Amygdala (tissue), 56 donors: ENCODE results near the gene WNT9A.

Experiments
- DNase-seq, 56 donors: peaks; one replicate each; lab custom pipeline; 2025; lab: John Stamatoyannopoulos, UW

WNT9A gene

DNA sequence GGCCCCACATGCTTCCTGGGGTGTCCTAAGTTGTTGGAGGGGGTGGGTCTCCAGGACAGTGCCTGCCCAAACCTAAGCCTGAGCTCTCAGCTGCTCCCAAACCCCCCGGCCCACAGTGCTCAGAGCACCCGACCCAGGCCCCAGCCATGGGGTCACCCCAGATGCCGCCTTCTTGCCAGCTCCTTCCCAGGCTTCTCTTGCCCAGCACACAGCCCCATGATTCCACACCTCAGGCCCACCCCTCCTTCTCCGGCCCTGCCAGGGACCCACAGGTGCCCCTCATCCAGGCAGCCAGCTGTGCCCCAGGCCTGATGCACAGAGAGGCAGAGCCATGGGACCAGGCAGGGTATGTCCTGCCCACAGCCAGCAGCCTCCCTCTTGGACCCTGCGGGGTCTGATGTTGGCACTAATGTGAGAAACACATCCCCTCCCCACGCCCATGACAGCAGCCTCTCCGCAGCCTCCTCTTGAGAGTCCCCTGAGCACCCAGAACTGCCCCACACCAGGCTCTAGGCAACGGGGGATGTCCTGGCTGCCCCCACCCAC is 4.9 kb downstream of the WNT9A start:
- no peak for DNase-seq

DNA sequence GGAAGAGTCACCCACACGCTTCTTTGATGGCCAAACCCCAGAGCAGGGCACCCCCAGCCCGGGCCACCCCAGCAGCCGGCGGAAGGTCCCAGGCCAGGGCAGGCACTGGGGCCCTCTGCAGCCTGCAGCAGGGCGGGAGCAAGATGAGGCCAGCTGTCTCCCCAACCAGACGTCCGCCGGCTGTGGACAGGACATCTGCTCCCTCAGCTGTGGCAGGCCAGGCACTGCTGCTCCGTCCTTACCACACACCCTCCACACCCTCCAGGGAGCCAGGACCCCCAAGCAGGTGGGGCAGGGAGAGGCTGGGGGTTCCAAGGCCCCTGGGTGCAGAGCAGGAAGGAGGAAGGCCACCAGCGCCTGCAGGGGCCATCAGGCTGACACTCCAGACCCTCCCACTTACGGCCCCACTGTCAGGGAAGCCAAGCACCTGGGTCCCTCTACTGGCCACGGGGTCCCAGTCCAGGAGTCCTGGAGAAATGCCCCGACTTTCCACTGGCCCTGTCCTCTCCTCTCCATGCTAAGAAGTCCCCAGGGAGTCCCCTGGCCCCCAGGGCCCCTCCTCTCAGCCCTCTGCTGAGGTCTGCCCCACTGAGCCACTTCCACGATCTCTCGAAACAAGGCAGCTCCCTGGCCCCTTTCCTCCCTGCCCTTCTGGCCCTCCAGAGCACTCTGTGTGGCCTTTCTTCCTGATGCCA is 5.6 kb downstream of the WNT9A start:
- DNase-seq, result no peak

DNA sequence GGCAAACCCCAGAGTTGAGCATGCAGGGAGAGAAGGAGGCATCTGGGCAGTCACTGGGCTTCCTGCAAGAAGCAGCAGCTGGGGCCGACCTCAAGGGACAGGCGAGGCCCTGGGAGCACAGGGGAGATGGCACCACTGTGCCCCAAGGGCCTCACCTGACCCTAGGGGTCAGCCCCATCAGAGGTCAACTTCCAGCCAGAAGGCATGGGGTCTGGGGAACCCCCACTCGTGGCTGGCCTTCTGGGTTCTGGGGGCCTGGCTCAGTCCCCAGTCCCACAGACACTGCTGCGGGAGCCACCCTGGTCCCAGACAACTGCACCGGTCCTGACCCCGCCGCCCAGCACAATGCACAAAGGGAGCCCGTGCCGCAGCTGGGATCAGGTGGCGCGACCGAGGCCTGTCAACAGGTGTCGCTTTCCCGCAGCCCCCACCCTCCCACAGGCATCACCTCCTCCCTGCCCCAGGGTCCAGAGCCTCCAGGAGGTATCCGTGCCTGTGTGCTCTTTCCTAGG is 6.2 kb downstream of the WNT9A start:
- no peak for DNase-seq

DNA sequence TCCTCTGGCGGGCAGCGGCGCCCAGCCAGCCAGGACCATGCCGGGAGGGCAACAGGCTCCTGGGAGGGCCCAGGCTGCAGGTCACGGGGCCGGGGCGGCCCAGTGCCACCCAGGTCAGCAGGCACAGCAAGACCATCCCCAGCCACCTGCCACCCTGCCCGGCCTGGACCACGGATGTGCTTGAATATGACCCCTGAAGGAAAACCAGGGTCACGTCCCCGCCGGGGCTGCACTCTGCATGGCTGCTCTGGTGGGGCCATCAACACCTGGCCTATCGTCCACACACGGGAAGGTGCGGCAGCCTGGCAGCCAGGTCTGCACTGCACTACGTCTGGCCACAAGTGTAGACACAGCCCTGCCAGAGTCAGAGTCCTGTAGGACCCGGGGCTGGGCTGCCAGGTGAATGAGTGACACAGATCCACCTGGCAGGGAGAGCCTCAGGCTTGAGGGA is 6.9 kb downstream of the WNT9A start:
- DNase-seq, result no peak

DNA sequence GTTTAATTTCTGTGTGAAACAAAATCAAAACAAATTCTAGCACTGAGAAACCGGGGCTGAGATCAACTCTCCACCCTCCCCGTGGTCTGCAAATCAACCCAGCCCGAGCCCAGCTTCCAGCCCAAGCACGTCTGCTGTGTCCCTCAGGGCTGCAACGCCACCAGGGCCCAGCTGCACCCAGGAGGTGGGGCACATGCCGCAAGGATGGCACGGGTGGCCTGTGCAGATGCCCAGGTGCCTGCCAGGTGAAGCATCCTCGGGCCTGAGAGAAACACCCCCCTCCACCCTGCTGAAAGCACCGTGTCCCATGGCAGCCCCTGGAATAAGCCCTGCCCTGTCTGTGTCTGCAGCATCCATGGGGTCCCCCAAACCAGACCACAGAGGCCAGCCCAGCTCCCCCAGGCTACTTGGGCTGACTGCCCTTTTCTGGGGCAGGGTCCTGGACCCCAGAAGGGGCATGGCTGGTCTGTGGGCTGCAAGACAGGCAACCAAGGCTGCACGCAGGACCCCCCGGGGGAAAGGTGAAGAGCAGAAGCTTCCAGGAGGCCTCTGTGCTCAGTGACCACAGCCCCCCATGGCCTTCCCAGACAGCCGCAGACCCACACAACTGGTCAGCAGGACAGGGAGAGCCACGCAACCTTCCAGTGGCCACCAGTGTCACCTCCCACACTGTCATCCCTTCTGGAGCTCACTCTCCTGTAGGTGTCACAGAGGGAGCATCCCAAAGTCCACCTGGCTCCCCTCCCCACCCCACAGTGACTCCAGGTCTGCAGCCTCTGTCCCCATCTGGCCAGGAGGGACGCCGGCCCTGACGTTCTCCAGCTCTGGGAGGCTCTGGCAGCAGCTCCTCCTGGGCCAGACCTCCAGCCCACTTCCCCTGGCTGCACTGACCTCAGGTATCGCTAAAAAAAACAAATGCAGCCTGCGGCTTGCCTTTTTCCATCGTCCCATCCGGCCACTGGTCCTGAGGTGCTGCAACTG is 7.7 kb downstream of the WNT9A start:
- no peak for DNase-seq

DNA sequence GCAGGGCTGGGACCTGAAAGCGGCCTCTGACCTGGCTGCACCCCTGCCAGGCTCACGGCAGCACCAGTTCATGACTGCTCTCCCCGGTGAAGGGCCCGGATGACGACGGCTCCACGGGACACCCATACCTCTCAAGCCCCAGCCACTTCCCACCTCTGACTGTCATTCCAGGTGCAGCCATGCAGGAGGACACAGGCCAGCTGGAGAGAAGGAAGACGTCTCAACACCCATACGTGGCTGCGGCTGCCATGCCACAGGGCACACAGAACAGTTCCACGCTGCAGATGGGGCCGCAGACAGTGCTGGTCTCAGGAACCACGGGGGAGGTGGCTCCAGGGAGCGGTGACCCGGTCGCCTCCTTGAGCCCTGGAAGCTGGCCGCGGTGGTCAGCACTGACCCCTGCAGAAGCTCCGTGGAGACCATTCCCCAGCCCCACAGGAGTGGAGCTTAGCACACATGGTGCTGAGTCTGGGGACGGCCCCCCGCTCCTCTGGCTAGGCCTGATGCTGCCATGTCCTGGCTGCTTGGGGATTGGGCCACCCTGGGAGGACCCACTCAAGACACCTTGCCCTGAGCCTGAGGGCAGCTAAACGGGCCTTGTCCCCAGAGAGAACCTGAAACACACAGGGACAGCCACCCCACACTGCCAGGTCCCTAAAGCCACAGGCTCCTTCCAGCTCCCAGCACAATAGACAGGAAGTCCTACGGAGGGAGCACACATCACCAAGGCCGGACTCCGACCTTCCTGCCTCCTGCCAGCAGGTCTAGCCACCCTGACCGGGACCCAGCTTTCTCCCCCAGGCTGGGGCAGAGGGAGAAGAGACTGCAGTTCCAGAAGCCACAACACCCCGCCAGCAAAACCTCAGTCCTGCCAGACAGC is 8.6 kb downstream of the WNT9A start:
- no peak for DNase-seq

DNA sequence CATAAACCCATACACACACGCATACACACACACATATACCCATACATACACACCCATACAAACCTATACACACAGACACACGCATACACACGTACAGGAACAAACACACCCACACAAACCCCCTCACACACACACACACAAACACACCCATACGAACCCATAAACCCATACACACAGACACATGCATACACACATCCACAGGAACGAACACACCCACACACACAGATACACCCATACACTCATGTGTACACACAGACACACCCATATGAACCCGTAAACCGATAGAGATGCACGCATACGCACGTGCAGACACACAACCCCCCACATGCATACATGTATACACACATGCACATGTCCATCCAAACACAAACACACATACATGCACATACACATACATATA is 9.5 kb downstream of the WNT9A start:
- DNase-seq, result no peak

DNA sequence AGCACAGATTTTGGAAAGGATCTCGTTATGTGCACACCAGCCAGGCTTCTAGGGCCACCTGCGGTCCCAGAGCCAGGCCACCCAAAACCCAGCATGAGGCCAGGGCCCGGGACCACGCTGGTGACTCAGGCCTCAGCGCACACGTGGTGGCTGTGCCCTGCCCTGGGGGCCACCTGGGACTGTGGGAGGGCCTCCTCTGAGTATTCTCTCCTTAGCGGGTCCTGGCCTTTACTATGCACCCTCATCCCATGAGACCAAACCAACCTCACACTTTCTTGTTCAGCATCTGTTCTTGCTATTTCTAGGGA is 9.9 kb downstream of the WNT9A start:
- no peak for DNase-seq

DNA sequence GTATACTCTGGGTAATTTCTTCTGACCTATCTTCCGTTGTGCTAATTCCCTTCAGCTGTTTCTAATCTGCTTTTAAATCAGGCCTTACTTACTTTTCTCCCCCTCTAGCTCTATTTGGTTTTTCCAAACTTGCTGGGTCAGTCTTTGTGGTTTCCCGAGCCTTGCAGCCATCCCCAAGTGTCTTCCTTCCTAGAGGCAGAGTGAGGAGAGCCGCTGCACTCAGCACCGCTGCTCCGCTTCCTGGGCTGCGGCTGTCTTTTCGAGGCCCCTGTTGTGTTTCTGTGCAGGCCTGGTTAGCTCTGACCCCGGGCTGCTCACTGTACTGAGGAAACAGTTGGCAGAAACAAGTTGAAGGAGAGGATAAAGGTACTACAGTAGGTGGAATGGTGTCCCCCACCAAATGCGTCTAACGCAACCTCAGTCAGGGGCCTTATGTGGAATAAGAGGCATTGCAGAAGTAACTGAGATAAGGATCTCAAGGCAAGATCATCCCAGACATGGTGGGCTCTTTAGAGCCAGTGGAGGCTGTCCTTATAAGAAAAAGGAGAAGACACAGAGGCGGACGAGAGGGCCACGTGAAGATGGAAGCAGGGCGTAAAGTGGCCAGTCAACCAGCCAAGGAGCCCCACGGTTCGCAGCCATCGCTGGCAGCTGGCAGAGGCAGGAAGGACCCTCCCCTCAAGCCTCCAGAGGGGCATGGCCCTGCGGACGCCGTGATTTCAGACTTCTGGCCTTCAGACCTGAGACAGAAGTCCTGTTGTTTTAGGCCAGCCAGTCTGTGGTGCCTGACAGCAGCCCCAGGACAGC is 10.5 kb downstream of the WNT9A start:
- DNase-seq, result no peak

DNA sequence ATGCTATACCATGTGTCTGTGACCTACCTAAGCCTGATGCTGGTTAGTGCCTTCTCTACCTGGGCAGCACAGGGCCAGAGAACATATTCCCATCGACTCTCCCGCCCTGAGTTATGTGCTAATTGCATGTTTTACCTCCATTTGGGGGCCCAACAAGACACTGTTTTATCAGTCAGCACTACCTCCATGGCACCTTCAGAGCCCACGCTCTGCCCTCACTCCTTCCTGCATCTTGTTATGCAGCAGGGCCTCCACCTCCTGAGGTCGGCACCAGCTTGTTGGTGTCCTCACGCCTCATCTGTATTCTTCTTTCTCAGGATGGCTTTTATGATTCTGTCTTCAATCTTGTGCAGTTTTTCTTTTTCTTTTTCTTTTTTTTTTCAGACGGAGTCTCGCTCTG is 11.9 kb downstream of the WNT9A start:
- no peak for DNase-seq

DNA sequence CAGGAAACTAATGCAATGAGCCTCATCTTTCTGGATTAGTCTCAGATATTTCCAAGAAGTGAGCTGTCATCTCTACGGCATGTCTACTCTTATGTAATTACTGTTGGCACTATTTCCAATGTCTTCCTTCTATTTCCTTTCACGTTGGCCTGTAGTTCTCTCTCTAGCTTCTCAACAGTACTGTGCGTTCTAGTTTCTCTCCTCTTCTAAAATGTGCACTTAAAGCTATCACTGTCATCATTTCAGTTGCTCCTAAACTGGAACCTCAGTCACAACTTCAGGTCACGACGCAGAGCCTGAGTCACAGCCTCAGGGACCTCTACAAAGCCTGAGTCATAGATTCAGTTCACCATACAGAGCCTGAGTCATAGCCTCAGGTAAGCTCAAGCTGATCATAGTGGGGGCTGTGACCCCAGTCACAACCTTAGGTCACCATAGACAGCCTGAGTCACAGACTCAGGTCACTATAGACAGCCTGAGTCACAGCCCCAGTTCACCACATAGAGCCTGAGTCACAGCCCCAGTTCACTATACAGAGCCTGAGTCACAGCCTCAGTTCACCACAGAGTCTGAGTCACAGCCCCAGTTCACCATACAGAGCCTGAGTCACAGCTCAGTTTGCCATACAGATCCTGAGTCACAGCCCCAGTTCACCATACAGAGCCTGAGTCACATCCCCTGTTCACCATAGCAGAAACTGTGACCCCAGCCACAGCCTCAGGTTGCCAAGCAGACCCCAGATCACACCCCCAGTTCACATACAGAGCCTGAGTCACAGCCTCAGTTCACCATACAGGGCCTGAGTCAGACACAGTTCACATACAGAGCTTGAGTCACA is 13.0 kb downstream of the WNT9A start:
- no peak for DNase-seq

DNA sequence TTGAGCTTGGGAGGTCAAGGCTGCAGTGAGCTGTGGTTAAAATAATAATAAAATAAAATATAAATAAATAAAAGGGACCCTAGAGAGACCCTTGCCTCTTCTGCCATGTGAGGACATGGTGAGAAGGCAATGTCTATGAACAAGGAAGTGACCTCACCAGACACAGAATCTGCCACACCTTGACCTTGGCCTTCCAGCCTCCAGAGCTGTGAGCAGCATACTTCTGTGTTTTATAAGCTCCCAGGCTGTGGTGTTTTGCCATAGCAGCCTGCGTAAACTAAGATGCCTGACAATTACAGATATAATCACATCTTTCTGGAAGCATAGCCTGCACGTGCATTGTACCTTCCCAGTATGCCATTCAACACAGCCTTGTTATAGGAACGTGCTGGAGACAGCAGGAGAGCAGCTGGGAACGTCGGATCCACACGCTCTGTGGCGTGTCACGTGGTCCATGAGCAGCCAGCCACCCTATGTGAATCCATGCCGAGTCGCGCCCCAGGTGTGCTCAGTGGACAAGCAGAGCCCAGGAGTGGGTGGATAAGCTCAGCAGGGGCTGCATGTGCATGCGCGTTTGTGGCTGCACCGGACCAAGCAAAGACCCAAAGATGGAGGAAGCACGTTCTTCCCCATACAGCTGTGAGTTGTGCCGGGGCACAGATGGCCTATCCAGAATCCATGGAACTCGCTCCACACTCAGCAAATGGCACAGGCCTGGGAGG is 17.8 kb downstream of the WNT9A start:
- no peak for DNase-seq

DNA sequence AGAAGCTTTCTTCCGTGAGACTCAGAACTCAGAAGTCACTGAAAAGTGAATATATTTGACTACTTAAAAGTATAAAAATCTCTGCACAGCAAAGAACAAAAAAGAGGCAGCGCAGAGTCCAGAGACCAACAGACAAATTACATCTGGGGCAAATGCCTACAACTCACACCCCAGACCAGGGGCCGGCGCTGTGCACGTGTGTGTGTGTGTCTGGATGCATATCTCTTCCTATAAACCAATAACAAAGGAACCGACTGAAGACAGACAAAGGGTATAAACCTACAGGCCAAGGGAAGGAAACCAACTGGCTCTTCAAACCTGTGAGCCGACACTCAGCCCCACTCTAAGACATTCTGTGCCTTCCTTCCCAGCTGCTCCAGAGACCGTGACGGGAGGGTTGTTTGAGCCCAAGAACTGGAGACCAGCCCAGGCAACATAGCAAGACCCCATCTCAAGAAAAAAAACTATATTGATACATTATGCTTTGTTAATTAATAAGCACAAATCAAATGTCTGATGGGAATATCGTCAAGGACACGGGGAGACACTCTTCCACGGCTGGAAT is 18.8 kb downstream of the WNT9A start:
- DNase-seq, result no peak

DNA sequence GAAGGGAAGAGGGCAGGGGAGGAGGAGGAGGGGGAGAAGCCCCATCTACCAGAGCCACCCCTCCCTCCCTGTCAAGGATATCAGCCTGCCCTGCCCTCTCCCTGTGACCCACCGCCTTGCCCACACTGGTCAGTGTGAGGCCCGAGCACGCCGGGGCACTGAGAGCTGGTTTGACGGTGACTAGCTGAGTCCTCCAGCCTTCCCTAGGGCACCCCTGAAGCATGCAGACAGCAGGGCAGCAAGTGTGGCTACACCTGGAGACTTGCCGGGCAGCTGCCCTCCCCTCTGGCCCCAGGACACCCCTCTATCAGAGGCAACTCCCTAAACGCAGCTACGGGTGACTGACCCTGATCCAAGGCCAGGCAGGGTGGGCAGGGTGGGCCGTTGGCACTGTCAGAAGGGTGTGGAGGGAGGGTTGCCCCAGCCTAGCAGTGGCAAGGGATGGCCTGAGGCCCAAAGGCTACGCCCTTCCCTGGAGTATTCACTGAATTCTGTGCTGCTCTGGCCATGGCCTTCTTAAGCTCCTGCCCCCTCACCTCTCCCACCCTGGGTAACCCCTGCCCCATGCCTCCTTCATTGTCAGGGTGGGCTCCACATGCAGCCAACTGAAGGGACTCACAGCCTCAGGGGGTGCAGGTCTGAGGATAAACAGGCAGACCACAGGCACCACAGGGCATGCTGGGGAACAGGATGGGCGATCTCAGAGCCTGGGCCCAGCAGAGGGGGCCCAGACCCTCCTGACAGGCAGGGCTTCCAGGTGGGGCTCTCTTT is 19.6 kb downstream of the WNT9A start:
- DNase-seq, result no peak

DNA sequence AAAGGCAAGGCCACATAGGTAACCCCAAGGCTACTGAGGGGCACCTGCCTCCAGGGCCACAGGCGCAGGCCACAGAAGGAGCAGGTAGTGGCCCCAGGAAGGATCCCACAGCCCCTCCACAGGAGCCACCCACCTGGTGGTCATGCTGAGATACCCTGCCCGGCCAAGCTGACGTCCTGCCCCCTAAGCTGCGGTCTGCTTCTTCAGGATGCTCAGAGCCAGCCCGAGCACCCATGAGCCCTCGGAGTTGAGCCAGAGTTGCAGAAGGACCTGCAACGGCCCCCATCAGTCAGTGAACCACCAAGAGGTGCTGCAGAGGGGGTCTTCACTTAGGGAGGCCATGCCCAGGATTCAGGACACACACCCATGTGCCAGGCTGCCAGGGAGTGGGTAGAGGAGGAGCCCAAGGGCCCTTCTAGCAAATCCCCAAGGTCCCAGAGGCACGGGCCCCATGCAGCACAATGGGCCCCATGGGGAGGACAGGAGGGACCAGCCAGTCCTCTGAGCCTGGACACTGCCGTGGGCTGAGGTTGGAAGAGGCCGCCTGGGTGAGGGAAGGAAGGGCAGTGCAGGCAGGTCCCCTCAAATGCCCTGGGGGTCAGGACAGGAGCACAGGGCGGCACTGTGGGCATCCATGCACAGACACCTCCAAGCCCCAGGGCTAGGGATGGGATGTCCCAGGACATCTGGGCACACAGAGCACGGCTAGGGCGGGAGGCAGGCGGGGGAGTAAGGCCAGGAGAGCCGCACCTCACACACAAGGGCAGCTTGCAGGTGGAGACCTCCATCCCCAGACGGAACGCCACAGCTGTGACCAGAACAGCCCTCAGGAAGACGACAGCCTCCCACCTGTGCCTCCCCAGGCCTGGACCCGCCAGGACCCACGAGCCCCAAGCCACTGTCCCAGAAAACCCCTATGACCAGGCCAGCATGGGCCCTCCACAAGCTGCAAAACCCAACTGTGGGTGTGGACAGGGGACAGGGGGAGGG is 20.5 kb downstream of the WNT9A start:
- DNase-seq, result no peak
